H9 (cell line): ENCODE data around the gene C2orf92. TPM values are rescaled to one million over a fixed set of nuclear protein-coding genes. Genes with fewer than 3 reads are reported as not detected.

Experiments
- DNase-seq: peaks from one replicate; pipeline ENCODE4 v3.0.0-alpha.2; 2017
- H2AFZ ChIP-seq: one replicate; pipeline ENCODE4 v1.6.1; 2013; ENCODE audit warnings: mild to moderate bottlenecking, low read length, control low read depth, moderate library complexity
- H2AK5ac ChIP-seq: 2 replicates; pipeline ENCODE4 v1.6.1; 2013; ENCODE audit warnings: low read length, control low read depth, mixed read lengths; ENCODE audit not compliant: insufficient read length
- H2BK120ac ChIP-seq: one replicate; pipeline ENCODE4 v1.6.1; 2013; ENCODE audit warnings: low read depth, mild to moderate bottlenecking, low read length, control low read depth, inconsistent platforms; ENCODE audit not compliant: poor library complexity, severe bottlenecking
- H2BK12ac ChIP-seq: 2 replicates; pipeline ENCODE4 v1.6.1; 2013; ENCODE audit warnings: low read length, control low read depth, mixed read lengths, low read depth; ENCODE audit not compliant: insufficient read length
- H2BK15ac ChIP-seq: 2 replicates; pipeline ENCODE4 v1.6.1; 2013; ENCODE audit warnings: low read depth, low read length, control low read depth
- H2BK20ac ChIP-seq: one replicate; pipeline ENCODE4 v1.6.1; 2013; ENCODE audit warnings: low read depth, mild to moderate bottlenecking, low read length, control low read depth, inconsistent platforms; ENCODE audit not compliant: poor library complexity, severe bottlenecking
- H2BK5ac ChIP-seq: 2 replicates; pipeline ENCODE4 v1.6.1; 2013; ENCODE audit warnings: low read length, control low read depth, mixed read lengths; ENCODE audit not compliant: insufficient read length
- H3K14ac ChIP-seq: 2 replicates; pipeline ENCODE4 v1.6.1; 2013; ENCODE audit warnings: low read length, control low read depth; ENCODE audit not compliant: insufficient read depth
- H3K18ac ChIP-seq: 2 replicates; pipeline ENCODE4 v1.6.1; 2013; ENCODE audit warnings: low read depth, mild to moderate bottlenecking, mixed read lengths, low read length, control low read depth; ENCODE audit not compliant: insufficient read length
- H3K23ac ChIP-seq: 2 replicates; pipeline ENCODE4 v1.6.1; 2013; ENCODE audit warnings: low read length, control low read depth, mixed read lengths, low read depth; ENCODE audit not compliant: insufficient read length
- H3K23me2 ChIP-seq: 2 replicates; pipeline ENCODE4 v1.6.1; 2013; ENCODE audit warnings: low read depth, mild to moderate bottlenecking, mixed read lengths, low read length, control low read depth; ENCODE audit not compliant: insufficient read length, poor library complexity, severe bottlenecking
- H3K27ac ChIP-seq: 2 replicates; pipeline ENCODE4 v1.5.1; 2013; ENCODE audit warnings: low read length, control low read depth, mixed read lengths, low read depth; ENCODE audit not compliant: insufficient read length
- H3K27me3 ChIP-seq: 2 replicates; pipeline ENCODE4 v1.6.1; 2013; ENCODE audit warnings: low read length, control low read depth, inconsistent platforms; ENCODE audit not compliant: insufficient read depth
- H3K4ac ChIP-seq: 2 replicates; pipeline ENCODE4 v1.6.1; 2013; ENCODE audit warnings: low read depth, mild to moderate bottlenecking, control low read depth, inconsistent platforms, low read length, moderate library complexity
- H3K4me1 ChIP-seq: 2 replicates; pipeline ENCODE4 v1.6.1; 2013; ENCODE audit warnings: low read length, control low read depth, inconsistent platforms; ENCODE audit not compliant: insufficient read depth
- H3K4me2 ChIP-seq: 2 replicates; pipeline ENCODE4 v1.6.1; 2013; ENCODE audit warnings: low read length, control low read depth, mixed read lengths; ENCODE audit not compliant: insufficient read length, insufficient read depth
- H3K56ac ChIP-seq: 2 replicates; pipeline ENCODE4 v1.6.1; 2013; ENCODE audit warnings: low read depth, mild to moderate bottlenecking, mixed read lengths, low read length, control low read depth; ENCODE audit not compliant: insufficient read length
- H3K79me1 ChIP-seq: 2 replicates; pipeline ENCODE4 v1.6.1; 2013; ENCODE audit warnings: low read depth, mild to moderate bottlenecking, moderate library complexity, low read length, control low read depth, inconsistent platforms; ENCODE audit not compliant: insufficient read depth, poor library complexity, severe bottlenecking
- H3K79me2 ChIP-seq: 2 replicates; pipeline ENCODE4 v1.6.1; 2013; ENCODE audit warnings: low read length, control low read depth, inconsistent platforms; ENCODE audit not compliant: insufficient read depth
- H3K9ac ChIP-seq: 2 replicates; pipeline ENCODE4 v1.6.1; 2013; ENCODE audit warnings: low read length, control low read depth, mixed read lengths; ENCODE audit not compliant: insufficient read length; ENCODE audit errors: extremely low read depth
- H3K9me3 ChIP-seq: one replicate; pipeline ENCODE4 v1.6.1; 2013; ENCODE audit warnings: low read depth, low read length, inconsistent platforms; ENCODE audit not compliant: control insufficient read depth
- H3T11ph ChIP-seq: one replicate; pipeline ENCODE4 v1.6.1; 2013; ENCODE audit warnings: mild to moderate bottlenecking, low read length, control low read depth, inconsistent platforms
- H4K20me1 ChIP-seq: one replicate; pipeline ENCODE4 v1.6.1; 2013; ENCODE audit not compliant: control insufficient read depth, insufficient read length, insufficient read depth
- H4K5ac ChIP-seq: 2 replicates; pipeline ENCODE4 v1.6.1; 2013; ENCODE audit warnings: low read depth, mild to moderate bottlenecking, mixed read lengths, low read length, control low read depth; ENCODE audit not compliant: insufficient read length
- H4K8ac ChIP-seq: replicated peaks from 2 replicates; pipeline ENCODE4 v1.6.1; 2013; ENCODE audit warnings: low read length, control low read depth, mixed read lengths, low read depth; ENCODE audit not compliant: insufficient read length
- H4K91ac ChIP-seq: 2 replicates; pipeline ENCODE4 v1.6.1; 2013; ENCODE audit warnings: low read depth, mild to moderate bottlenecking, moderate library complexity, mixed read lengths, low read length, control low read depth; ENCODE audit not compliant: insufficient read length
- H3K27ac Mint-ChIP-seq, 3 experiments: 2 replicates in 2 of 3; 3 replicates in 1 of 3; pipeline ENCODE4 v1.8.0; 2020 to 2021; ENCODE audit warnings: mixed read lengths in 3 of 3, mild to moderate bottlenecking in 1 of 3, moderate library complexity in 1 of 3
- H3K27me3 Mint-ChIP-seq: 2 replicates; pipeline ENCODE4 v1.8.0; 2021; ENCODE audit warnings: low read depth, mild to moderate bottlenecking, moderate library complexity, mixed read lengths
- H3K36me3 Mint-ChIP-seq, 3 experiments: 2 replicates in 2 of 3; 3 replicates in 1 of 3; pipeline ENCODE4 v1.8.0; 2020 to 2021; ENCODE audit warnings: low read depth in 3 of 3, mixed read lengths in 3 of 3; ENCODE audit not compliant: insufficient read depth in 1 of 3
- H3K4me1 Mint-ChIP-seq, 2 experiments: 2 replicates each; pipeline ENCODE4 v1.8.0; 2020; ENCODE audit warnings: mixed read lengths in 2 of 2
- H3K4me3 Mint-ChIP-seq, 2 experiments: 2 replicates in 1 of 2; 3 replicates in 1 of 2; pipeline ENCODE4 v1.8.0; 2020 to 2021; ENCODE audit warnings: mild to moderate bottlenecking in 2 of 2, mixed read lengths in 2 of 2, moderate library complexity in 1 of 2
- H3K9me3 Mint-ChIP-seq, 2 experiments: 2 replicates in 1 of 2; 3 replicates in 1 of 2; pipeline ENCODE4 v1.8.0; 2020; ENCODE audit warnings: mild to moderate bottlenecking in 2 of 2, mixed read lengths in 2 of 2, moderate library complexity in 1 of 2
- WGBS: extraction: QIAGEN DNeasy Blood & Tissue Kit; methylation state at CpG from one replicate; pipeline ENCODE4 v1.1.7; 2013; ENCODE audit warnings: missing lambda C conversion rate, low lambda C conversion rate, mixed read lengths; ENCODE audit not compliant: insufficient read length; ENCODE audit errors: extremely low coverage; 5-methylcytosine and 5-hydroxymethylcytosine counted together
- total RNA-seq: library from RNA; stranded (reverse); gene quantifications from 2 replicates; pipeline ENCODE4 v1.2.1, GENCODE V29; 2021
- TF ChIP-seq, protein P1 (sequence below): fragments of 200-600 bp; sonication (generic); conservative IDR thresholded peaks from 3 replicates; pipeline ENCODE4 v1.8.0; 2021; ENCODE audit warnings: antibody characterized with exemption, mild to moderate bottlenecking

C2orf92 gene
- total RNA-seq, 1 experiment from 2014 or later, result 7.3 TPM

DNA sequence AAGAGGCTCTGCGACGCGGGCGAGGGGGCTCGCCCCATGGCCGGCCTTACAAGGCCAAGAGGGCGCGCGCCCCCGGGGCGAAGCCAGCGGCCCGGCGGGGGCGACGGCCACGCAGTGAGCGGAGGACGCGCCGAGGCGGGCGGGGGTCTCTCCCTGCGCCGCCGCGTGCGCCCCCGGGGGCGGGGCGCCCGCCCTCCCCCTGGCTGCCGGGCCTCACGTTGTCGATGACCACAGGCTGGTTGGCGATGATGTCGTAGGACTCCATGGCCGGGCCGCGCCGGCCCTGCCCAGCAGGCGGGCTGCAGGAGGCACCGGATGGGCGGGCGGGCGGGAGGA, 5.9 kb upstream of the C2orf92 start:
- TF ChIP-seq, protein P1, sequence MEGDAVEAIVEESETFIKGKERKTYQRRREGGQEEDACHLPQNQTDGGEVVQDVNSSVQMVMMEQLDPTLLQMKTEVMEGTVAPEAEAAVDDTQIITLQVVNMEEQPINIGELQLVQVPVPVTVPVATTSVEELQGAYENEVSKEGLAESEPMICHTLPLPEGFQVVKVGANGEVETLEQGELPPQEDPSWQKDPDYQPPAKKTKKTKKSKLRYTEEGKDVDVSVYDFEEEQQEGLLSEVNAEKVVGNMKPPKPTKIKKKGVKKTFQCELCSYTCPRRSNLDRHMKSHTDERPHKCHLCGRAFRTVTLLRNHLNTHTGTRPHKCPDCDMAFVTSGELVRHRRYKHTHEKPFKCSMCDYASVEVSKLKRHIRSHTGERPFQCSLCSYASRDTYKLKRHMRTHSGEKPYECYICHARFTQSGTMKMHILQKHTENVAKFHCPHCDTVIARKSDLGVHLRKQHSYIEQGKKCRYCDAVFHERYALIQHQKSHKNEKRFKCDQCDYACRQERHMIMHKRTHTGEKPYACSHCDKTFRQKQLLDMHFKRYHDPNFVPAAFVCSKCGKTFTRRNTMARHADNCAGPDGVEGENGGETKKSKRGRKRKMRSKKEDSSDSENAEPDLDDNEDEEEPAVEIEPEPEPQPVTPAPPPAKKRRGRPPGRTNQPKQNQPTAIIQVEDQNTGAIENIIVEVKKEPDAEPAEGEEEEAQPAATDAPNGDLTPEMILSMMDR, result no peak
- Histone ChIP-seq H4K91ac (no peak overlapping the region), H2BK20ac (no peak overlapping the region), H3K18ac (no peak overlapping the region), H2BK12ac (no peak overlapping the region), H3K56ac (no peak overlapping the region), H3K4ac (no peak overlapping the region), H3K27me3 (no peaks in the 10 kb centered on the region), H2AK5ac (no peak overlapping the region), H4K5ac (no peak overlapping the region), H3K79me1 (peaks cover 4% of the 10 kb centered on the region), H3T11ph (no peak overlapping the region), H2BK5ac (no peak overlapping the region), H3K4me2 (peak overlapping the region; percentile 99), H4K20me1 (no peaks in the 10 kb centered on the region), H3K27ac (no peak overlapping the region), H3K23me2 (peaks cover 12% of the 10 kb centered on the region), H3K79me2 (peaks cover 4% of the 10 kb centered on the region; the same call in 1 of the 2 replicates), H3K9me3 (no peaks in the 10 kb centered on the region), H3K14ac (peak overlapping the region; percentile 77), H3K4me1 (no peaks in the 10 kb centered on the region; the same call in 1 of the 2 replicates), H2BK15ac (no peak overlapping the region), H2AFZ (no peak overlapping the region), H4K8ac (no peak overlapping the region), H3K9ac (peak overlapping the region; percentile 66), H3K23ac (no peak overlapping the region), H2BK120ac (no peak overlapping the region)
- WGBS, result no CpG with 5 or more reads among the region's 46 CpGs
- Mint-ChIP-seq H3K9me3 (no peaks in the 10 kb centered on the region; a peak in 1 of 5 replicates), H3K27ac (no peak overlapping the region; a peak in 1 of 7 replicates), H3K36me3 (peaks cover 7 to 16% (median 8%) of the 10 kb centered on the region in 3 experiments), H3K27me3 (no peaks in the 10 kb centered on the region), H3K4me1 (peaks cover 18 to 19% of the 10 kb centered on the region in 2 experiments), H3K4me3 (peak overlapping the region; percentile 90 to 92)
- no peak for DNase-seq
